Ascending aorta (tissue), 2 donors: ENCODE measurements around the gene PTPRK. TPM values are rescaled to one million over a fixed set of nuclear protein-coding genes. Genes with fewer than 3 reads are reported as not detected.

Source experiments
- DNase-seq, 2 donors: peaks; one replicate each; pipeline ENCODE4 v3.0.0-alpha.2; 2019; ENCODE audit warnings: low spot score in 2 of 2
- H3K27ac ChIP-seq, 2 donors: fragments of 200-600 bp; sonication (generic); one replicate each; pipeline ENCODE4 v1.5.1; 2016 to 2017; ENCODE audit warnings: mild to moderate bottlenecking in 1 of 2
- H3K27me3 ChIP-seq: fragments of 200-600 bp; sonication (generic); one replicate; pipeline ENCODE4 v1.5.1; 2017
- H3K36me3 ChIP-seq, 2 donors: fragments of 200-600 bp; sonication (generic); one replicate each; pipeline ENCODE4 v1.5.1; 2016
- H3K4me1 ChIP-seq, 2 donors: fragments of 200-600 bp; sonication (generic); one replicate each; pipeline ENCODE4 v1.5.1; 2016 to 2017; ENCODE audit warnings: mild to moderate bottlenecking in 1 of 2
- H3K4me3 ChIP-seq, 2 donors: fragments of 200-600 bp; sonication (generic); one replicate each; pipeline ENCODE4 v1.5.1; 2016 to 2017; ENCODE audit warnings: mild to moderate bottlenecking in 1 of 2
- H3K9me3 ChIP-seq, 2 donors: fragments of 200-600 bp; sonication (generic); one replicate each; pipeline ENCODE4 v1.5.1; 2016
- intact Hi-C: fragments of 100-400 bp; cut with DNase I; formaldehyde crosslinking; loops from one replicate; pipeline ENCODE4 v1.15.1; 2023
- total RNA-seq: library from RNA; depleted of rRNA; stranded (reverse); fragments of >200 nt; gene quantifications from one replicate; pipeline ENCODE4 v1.1.0, GENCODE V29; 2016
- TF ChIP-seq, protein P1 (sequence below), 3 experiments: fragments of 200-600 bp in 2 of 3; fragments of 450-650 bp in 1 of 3; sonication (generic) in 2 of 3; IDR thresholded peaks; one replicate each; pipeline ENCODE4 v1.5.1; 2016 to 2019; ENCODE audit warnings: antibody characterized with exemption in 3 of 3, mild to moderate bottlenecking in 1 of 3, moderate library complexity in 1 of 3

The PTPRK gene
- total RNA-seq, 1 donor from 2014 or later, result 73.1 TPM

DNA sequence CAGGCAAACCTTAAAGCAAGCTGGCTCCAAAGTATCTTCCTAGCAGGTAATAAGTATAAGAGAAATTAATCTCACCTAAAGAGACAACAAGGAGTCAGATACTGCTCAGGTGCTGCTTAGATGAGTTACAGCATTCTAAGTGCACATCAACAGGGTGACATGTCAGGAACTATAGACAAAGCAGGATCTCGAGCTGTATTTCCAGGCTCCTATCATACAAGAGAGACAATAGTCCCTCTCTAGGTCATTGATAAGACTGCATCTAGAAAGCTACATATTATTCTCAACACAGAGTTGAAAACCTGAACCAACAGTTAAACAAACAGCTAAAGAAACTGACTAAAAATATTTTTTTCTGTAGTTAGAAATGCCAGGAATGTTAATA is 3.9 kb downstream of the PTPRK start:
- Histone ChIP-seq H3K9me3 (no peaks in the 10 kb centered on the region), H3K27ac (no peak overlapping the region), H3K4me3 (peak overlapping the region in 1 of 2 donors; percentile 13), H3K36me3 (no peaks in the 10 kb centered on the region), H3K27me3 (no peaks in the 10 kb centered on the region), H3K4me1 (peaks cover 0 to 6% of the 10 kb centered on the region in 2 donors)
- no peak for DNase-seq
- intact Hi-C loops, result no loop called here
- TF ChIP-seq, protein P1, sequence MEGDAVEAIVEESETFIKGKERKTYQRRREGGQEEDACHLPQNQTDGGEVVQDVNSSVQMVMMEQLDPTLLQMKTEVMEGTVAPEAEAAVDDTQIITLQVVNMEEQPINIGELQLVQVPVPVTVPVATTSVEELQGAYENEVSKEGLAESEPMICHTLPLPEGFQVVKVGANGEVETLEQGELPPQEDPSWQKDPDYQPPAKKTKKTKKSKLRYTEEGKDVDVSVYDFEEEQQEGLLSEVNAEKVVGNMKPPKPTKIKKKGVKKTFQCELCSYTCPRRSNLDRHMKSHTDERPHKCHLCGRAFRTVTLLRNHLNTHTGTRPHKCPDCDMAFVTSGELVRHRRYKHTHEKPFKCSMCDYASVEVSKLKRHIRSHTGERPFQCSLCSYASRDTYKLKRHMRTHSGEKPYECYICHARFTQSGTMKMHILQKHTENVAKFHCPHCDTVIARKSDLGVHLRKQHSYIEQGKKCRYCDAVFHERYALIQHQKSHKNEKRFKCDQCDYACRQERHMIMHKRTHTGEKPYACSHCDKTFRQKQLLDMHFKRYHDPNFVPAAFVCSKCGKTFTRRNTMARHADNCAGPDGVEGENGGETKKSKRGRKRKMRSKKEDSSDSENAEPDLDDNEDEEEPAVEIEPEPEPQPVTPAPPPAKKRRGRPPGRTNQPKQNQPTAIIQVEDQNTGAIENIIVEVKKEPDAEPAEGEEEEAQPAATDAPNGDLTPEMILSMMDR (IDR thresholded peaks at IDR 0.05), result no peak

DNA sequence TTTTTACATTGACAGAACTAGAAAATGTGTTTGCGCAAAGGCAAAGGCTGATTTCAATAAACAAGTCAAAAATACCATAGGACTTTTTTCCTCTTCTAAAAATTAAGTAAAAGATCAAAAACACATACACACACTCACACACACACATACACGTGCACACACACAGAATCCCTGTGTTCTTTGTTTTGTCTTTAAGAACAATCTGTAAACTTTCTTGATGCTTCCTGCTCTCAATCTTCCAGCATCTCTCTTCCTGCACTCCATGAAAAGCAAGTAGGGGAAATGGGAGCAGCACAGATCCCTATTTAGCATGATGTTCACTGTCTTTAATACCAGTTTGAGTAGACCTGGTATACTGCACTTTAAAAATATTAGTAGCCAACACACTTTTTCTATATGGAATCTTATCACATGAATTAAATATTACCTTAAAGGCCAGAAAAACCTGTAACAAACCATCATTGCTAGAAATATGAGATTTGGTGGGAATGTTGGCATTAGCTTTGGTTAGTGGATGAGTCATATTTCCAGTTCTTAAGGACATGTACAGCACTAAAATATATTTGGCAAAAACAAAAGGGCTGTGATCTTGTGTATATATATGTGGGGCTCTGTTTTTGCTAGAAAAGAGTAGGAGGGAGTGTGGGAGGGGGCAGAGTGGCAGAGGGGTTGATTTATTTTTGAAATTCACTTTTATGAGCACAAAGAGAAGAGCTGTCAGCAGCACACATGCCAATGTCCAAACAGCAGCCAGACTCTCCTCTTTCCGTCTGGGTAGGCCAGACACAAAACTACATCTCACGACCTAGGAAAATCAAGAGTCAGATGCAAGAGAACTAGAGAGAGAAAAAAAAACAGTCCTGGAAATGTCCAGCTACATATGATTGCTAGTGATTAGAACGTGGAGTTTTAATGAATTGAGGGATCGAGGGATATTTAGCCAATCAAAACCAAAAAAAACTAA is 4.6 kb downstream of the PTPRK start:
- intact Hi-C loops, result no loop called here
- H3K4me3 ChIP-seq, result peak overlapping the region in 1 of 2 donors; percentile 13
- H3K4me1 ChIP-seq, result peaks cover 0 to 6% of the 10 kb centered on the region in 2 donors
- DNase-seq, result no peak
- no peaks in the 10 kb centered on the region for H3K9me3 ChIP-seq
- no peaks in the 10 kb centered on the region for H3K36me3 ChIP-seq
- no peaks in the 10 kb centered on the region for H3K27me3 ChIP-seq
- H3K27ac ChIP-seq, result no peak overlapping the region
- TF ChIP-seq, protein P1 (IDR thresholded peaks at IDR 0.05), result no peak

DNA sequence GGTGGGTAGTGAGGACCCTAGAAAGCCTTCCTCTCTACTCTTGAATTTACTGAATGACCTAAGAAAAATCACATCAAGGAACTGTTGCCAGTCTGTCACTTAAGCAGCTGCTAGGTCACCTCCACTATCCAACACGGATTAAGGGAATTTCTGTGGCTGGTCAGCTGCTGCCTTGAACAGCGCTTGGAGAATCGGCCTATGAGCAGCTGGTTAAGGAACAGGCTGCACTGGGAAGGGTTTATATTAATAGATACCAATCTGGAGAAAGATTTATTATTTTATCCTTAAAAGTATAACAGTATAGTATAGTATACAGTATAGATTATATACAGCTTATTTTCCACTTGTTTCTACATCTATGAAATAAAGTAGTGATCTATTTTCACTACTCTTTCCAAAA is 6.5 kb downstream of the PTPRK start:
- H3K4me1 ChIP-seq, result peaks cover 0 to 6% of the 10 kb centered on the region in 2 donors
- H3K27ac ChIP-seq, result no peak overlapping the region
- TF ChIP-seq, protein P1 (IDR thresholded peaks at IDR 0.05), result no peak
- H3K4me3 ChIP-seq, result no peak overlapping the region
- H3K27me3 ChIP-seq, result no peaks in the 10 kb centered on the region
- no peaks in the 10 kb centered on the region for H3K36me3 ChIP-seq
- intact Hi-C loops, result no loop called here
- no peaks in the 10 kb centered on the region for H3K9me3 ChIP-seq
- DNase-seq, result no peak

DNA sequence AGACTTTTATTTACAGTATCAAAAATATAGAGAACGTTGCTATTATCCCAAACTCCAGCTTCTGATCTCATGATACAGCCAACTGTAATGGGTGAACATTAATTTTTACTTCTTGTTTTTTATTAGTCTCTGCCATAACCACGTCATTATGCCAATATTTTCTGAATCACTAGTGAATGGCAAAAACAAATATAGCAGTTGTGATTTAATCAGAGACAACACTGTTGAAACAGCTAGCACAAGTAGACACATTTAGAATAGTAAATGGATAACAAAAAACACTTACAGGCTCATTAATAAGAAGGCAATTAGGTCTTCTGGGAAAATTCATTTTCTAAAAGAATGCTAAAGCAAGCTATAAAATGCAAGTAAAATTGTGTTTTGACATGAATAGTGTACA is 8.1 kb downstream of the PTPRK start:
- intact Hi-C loops, result no loop called here
- H3K4me3 ChIP-seq, result no peak overlapping the region
- H3K9me3 ChIP-seq, result no peaks in the 10 kb centered on the region
- H3K27ac ChIP-seq, result no peak overlapping the region
- peaks cover 0 to 3% of the 10 kb centered on the region in 2 donors for H3K4me1 ChIP-seq
- no peaks in the 10 kb centered on the region for H3K36me3 ChIP-seq
- H3K27me3 ChIP-seq, result no peaks in the 10 kb centered on the region
- TF ChIP-seq, protein P1 (IDR thresholded peaks at IDR 0.05), result no peak
- DNase-seq, result no peak

DNA sequence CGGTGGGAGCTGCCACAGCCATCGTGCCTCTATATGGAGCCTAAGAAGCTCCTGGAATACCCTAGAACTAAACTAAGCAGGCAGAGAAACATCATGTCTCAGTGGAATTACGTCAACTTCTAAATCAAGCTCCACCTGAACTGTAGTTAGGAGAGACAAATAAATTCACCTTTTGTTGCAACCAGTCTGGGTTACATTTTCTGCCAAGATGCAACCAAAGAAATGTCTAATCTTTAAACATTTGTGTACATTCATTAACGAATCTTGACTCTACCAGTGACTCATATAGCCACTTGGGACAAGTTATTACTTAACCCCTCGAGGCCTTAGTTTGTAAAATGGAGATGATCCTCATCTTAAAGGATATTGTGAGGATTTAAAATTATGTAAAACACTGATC is 8.9 kb downstream of the PTPRK start:
- Histone ChIP-seq H3K36me3 (no peaks in the 10 kb centered on the region), H3K27ac (no peak overlapping the region), H3K4me1 (peaks cover 0 to 3% of the 10 kb centered on the region in 2 donors), H3K4me3 (no peak overlapping the region), H3K9me3 (no peaks in the 10 kb centered on the region), H3K27me3 (no peaks in the 10 kb centered on the region)
- TF ChIP-seq, protein P1 (IDR thresholded peaks at IDR 0.05), result no peak
- DNase-seq, result no peak
- intact Hi-C loops, result no loop called here
